Activated CD8-positive, alpha-beta memory T cell treated with anti-CD3 and anti-CD28 coated beads, Interleukin-2, amount 50 U/mL, for 48 hours (primary cell): ENCODE results near the gene CAPN12.

Experiments used
- DNase-seq: peaks from one replicate; pipeline ENCODE4 v3.0.0-alpha.2; 2020

The CAPN12 gene

DNA sequence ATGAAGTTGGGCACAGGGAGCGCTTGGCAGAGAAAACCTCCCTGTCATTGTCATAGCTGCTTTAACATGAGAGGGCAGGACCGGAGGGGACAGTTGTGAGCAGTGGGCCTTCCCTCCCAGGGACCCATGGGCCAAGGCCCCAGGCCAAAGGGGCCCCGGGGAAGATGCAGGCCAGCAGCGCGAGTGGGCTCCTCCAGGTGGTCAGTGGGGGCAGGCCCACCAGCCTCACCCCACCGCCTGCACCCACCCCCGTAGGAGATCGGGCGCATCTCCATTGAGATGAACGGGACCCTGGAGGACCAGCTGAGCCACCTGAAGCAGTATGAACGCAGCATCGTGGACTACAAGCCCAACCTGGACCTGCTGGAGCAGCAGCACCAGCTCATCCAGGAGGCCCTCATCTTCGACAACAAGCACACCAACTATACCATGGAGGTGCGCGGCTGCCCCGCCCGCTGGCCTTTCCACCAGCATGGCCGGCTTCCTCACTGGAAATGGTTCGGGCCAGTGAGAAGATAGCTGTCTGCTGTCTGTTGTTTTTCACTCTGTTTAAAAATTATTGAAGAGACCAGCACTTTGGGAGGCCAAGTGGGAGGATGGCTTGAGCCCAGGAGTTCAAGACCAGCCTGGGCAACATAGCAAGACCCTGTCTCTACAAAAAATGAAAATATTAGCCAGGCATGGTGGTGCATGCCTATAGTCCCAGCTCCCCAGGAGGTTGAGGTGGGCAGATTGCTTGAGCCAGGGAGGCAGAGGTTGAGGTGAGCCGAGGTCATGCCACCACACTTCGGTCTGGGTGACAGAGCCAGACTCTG, 18.6 kb downstream of the CAPN12 start:
- DNase-seq: no peak

DNA sequence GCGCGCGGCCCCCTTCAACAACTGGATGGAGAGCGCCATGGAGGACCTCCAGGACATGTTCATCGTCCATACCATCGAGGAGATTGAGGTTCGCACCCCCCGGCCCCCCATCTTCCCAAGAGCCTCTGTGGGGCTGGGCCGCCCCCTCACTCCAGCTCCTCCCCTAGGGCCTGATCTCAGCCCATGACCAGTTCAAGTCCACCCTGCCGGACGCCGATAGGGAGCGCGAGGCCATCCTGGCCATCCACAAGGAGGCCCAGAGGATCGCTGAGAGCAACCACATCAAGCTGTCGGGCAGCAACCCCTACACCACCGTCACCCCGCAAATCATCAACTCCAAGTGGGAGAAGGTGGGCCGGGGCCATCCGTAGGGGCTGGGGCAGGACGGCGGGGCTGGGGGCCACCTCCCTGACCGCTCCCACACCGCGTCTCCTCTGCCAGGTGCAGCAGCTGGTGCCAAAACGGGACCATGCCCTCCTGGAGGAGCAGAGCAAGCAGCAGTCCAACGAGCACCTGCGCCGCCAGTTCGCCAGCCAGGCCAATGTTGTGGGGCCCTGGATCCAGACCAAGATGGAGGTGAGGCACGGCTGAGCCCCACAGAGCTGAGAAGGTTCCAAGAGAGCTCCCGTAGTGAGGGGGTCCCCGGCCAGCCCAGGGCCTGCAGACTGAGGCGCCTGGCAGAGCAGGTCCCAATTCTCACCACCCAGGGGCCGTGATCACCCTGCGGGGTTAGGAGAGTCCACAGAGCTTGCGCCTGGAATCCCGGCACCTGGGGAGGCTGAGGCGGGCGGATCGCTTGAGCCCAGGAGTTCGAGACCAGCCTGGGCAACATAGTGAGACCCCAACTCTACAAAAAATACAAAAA, 20.1 kb downstream of the CAPN12 start:
- DNase-seq: no peak

DNA sequence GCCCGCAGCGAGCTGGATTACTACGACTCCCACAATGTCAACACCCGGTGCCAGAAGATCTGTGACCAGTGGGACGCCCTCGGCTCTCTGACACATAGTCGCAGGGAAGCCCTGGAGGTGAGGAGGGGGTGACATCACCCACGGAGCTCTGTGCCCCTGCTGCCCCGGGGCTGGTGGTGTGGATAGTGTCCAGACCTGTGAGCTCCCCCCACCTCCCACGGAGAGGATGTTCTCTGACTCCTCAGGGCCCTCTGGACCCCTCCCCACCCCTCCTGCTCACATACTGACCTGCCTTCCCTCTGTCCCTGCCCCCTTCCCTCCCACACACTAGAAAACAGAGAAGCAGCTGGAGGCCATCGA, 20.7 kb downstream of the CAPN12 start:
- DNase-seq: no peak

DNA sequence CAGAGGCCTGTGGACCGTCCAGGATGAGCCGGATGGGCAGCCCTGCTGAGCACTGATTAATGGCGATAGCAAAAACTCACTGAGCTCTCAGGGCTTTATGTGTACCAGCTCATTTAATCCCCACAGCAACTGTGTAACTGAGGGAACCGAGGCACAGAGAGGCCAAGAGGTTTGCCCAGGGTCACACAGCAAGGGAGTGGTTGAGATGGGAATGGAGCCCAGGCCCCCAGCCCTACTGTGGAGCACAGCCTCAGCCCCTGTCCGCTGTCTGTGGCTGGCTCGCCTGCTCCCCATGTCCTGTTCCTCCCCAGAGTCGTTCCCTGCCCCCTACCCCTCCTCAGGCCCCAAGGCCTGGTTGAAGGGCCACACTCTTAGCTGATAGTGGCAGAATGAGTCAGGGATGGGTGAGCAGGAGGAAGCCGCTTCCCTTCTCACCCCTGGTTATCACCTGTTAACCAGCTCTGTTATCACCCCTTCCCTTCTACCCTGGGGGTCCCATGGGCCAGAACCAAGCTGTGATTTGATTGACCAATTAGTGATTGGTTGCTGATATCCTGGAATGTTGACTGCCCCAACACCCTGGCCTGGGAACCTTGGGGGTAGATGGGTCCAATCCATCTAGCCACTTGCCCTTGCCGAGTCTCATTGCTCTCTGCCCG, 21.2 kb downstream of the CAPN12 start:
- no peak for DNase-seq

DNA sequence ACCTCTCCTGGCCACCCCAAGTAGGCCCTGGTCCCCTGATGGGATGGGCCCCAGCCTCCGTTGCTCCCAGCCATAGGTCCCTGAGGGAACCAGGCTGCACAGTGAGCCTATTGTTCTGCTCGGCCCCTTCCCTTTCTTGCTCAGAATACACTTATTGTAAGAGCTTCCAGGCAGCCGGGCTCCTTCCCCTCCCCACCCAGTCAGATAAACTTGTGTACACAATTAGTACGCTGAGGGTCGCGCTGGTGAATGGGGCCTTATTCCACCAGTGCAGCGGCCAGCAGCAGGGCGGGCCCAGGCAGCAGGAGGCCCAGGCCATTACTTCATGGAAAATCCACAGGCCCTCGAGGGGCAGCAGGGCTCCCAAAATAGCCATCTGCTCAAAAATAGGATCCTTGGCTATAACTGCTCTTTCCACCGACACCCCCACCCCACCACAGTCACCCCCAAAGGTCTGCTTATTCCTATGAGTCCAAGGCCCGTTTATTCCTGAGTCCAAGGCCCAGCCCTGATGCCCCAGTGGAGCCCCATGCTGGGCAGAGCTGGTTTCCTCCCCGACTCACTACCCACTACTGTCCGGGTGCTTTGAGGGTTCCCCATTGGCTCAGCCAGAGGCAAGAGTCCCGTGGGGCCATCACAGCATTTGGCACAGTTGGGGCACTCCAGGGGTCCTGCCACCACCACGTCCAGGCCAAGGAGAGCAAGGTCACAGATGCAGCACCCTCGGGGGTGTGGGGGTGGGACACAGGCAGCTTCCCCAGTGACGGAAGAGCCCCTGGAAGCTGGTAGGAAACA, 22.1 kb downstream of the CAPN12 start:
- DNase-seq: no peak

DNA sequence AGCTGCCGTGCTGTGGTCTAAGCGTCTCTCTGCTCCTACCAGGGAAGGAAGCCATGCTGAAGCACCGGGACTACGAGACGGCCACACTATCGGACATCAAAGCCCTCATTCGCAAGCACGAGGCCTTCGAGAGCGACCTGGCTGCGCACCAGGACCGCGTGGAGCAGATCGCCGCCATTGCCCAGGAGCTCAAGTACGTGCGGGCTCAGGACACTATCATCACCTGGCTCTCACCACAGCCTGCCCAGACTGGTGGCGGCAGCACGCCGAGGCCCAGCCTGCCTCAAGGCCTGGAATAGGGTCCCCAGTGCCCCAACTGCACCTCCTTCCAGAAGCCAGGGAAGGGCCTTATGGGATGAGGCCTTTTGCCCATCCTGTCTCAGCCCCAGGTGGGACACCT, 22.8 kb downstream of the CAPN12 start:
- DNase-seq: no peak

DNA sequence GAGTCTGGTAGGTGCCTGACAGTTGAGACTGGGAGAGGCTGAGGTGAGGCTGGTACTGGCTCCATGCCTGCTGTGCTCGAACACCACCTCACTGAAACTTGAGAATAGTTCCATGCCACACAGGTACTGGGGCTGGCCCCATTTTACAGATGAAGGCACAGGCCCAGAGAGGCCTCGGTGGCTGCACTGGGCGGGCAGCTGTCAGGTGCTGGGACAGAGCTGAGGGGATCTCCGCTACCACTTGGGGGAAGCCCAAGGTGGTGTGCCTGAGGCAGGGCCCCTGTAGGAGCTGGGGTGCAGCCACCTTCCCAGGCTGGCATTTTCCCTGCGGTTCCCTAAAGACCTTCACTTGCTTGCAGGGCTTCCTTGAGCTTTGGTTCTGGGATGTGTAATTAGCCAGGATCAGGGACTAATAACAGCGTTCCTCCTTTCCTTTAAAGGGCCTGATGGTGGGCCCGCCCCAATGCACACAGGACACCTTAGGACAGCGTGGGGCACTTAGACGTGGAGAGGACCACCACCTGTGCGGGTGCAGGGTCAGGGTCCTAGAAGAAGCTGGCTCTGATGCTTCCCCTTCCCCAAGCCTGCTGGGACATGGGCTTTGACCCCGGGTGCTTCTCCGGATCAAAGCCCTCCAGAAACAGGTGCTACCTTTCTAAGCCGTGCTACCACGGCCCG, 23.6 kb downstream of the CAPN12 start:
- DNase-seq: no peak

DNA sequence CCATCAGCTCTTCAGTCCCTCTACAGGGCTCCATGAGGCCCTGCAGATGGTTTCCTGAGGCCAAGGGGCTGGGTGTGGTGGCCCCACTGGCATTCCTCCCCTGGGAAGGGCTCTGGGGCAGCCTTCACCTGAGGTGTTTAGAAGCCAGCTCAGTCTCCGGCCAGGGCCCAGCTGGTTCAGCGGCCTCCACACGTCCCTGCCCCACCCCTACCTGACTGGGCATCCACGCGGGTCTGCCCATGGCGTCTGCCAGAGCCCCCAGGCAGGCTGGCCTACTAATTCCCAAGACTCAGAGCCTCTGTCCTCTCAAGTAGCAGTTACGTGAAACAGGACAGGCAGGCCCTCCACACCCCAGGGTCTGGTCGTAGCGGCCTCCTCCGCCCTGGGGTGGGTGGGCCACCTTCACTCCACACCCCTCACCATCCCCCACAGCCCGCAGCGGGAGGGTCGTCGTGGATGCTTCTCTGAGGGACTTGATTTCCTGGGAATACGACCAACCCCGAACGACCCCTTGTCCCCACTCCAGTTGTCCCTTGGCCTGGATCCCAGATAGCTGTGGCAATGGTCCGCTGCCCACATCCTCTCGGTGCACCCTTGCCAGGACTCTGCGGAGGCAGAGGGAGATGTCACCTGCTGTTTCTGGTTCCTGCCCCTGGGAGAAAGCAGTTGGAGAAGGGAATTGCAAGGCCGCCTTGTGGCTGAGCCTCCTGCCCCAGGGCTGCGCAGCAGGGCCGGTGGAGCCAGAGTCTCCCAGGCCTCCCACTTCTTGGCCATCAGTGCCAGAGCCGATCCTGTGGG, 24.3 kb downstream of the CAPN12 start:
- DNase-seq: no peak

DNA sequence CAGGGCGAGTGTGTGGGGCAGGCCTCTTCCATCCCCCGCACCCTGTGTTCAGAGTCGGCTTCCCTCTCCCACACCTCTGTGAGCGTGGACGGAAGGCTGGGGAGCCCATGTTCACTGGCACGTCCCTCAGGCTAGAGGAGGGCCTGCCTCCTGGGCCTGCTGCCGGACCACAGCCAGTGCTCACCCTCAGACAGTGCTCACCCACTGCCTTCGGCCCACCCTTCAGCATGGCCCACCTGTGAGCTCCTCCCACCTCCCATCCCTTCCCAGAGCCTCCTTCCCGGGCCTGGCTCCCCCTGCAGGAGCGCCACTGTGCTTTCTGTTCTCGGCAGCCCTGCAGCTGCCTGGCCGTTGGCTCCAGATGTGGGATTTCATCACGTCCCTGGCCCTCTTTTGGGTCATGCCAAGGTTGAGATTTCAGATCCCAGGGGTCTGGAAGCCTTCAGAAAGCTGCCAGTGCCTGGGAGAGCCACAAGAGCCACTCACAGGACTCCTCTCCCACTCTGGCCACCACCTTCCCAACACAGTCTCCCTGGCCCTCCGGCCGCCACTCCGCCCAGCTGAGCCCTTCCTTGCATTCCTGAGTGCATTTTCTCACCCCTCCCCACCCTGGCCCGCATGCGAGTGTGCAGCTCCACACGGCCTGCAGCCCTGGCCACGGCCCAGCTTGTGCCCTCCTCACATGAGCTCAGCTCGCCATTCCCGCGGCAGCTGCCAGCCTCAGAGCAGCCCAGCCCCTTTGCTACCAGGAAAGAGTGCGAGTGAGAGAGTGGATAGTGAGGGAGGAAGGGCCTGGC, 25.3 kb downstream of the CAPN12 start:
- no peak for DNase-seq

DNA sequence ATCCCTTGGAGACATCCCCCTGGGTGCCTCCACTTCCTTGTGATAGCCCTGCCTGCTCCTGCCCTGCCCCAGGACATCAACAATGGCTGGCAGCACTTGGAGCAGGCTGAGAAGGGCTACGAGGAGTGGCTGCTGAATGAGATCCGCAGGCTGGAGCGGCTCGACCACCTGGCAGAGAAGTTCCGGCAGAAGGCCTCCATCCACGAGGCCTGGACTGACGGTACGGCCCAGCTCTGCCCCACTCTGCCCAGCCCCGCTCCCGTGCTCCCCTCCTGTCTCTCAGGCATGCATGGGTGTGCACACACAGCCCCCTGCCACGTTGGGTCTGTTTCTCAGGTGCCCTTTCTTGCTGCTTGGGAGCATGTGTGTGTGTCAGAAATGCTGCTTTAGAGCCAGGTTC, 26.4 kb downstream of the CAPN12 start:
- no peak for DNase-seq

DNA sequence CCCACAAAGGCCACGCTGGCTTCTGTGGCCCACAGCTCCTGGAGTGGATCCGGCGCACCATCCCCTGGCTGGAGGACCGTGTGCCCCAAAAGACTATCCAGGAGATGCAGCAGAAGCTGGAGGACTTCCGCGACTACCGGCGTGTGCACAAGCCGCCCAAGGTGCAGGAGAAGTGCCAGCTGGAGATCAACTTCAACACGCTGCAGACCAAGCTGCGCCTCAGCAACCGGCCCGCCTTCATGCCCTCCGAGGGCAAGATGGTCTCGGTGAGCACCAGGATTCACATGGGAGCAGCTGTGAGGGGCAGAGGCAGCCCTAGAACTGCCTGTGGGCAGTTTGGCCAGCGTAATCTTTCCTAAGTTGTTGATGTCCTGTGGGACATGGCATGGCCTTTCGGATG, 27.2 kb downstream of the CAPN12 start:
- no peak for DNase-seq

DNA sequence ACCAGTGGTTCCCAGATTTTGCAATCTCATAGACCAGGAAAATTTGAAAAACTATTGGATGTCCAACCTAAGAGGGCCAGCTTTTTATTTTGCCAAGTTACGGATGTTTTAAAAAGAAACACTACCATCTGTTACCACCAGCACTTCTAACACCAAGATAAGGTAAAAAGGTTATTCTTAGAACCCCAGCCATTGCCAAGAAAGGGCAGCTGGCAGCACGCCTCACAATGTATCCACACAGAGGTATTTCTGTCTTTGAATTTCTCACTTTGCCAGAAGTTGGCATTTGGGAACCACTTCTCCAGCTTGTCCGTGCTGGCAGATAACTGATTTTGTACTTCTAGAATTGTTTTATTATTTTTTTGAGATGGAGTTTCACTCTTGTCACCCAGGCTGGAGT, 28.7 kb downstream of the CAPN12 start:
- DNase-seq: no peak

DNA sequence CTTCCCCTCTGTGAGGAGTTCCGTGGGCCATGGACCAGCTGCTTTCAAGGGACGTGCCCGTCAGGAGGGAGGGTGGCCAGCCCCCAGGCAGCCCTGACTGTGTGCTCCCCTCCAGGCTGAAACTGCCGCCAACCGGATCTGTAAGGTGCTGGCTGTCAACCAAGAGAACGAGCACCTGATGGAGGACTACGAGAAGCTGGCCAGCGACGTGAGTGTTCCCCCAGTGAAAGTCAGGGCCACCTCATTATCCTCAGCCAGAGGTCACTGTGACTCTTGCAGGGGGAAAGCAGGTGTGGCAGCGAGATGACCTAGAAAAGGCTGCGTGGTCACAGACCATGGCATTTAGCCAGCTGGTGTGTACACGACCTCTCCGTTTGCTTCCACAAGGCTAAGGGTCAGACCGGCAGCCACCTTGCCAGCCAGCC, 29.9 kb downstream of the CAPN12 start:
- no peak for DNase-seq

DNA sequence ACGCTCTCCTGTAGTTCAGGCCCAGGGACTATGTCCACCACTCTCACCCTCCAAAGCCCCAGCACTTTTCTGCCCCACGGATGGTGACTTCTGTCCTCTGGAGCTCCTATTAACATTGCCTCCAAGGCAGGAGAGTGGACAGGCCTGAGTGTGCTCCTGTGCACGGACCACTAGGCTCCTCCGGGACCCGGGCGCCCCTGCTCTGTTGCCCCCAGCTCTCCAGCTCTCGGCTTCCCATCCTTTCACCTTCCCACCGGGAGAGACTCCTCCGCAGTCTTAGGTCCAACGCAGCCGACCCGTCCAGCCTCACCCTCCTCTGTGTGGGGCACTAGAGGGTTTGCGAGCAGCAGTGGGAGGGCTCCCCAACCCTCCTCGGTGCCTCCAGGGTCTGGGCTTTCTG, 30.4 kb downstream of the CAPN12 start:
- no peak for DNase-seq

DNA sequence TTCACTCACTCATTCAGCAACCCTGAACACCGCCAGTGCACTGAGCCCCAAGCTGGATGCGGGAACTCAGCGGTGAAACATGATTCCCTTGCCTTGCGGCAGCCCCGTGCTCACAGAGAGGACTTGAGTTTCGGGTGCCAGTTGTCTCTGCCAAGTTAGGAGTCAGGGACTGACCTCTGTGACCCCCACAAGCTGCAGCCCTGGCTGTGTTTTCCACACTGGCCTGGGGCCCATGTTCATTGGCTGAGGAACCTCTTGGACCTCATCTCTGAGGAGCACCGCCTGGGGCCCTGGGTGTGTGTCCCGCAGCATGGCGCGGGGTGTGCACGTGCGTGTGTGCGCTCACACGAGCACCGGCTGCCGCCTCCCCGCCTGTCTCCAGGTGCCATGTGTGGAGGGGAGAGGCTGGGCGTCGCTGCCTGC, 31.0 kb downstream of the CAPN12 start:
- no peak for DNase-seq

DNA sequence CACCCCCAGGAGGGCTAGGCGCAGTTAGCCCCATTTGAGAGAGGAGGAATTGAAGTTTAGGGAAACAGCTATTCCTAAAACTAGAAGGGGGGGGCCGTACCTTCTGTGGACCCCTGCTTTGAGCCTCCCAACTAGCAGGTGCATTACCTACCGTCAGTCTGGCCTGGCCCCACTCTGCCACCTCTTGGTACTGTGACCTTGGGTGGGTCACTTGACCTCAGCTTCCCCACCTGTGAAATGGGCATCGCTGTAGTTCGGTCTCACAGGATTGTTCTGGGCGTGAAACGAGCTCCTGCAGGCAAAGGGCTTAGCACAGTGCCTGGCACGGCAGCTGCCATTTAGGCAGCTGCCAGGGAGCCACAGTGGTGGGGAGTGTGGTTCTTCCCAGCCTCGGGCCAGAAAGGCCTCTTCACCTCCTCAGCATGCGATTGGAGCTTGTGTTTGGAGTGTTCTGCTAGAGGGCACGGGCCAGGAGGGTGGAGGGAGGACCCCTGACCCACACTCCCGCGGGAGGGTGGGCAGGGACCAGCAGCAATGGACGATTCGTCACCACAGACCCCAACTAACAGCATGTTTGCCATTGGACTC, 32.0 kb downstream of the CAPN12 start:
- DNase-seq: no peak

DNA sequence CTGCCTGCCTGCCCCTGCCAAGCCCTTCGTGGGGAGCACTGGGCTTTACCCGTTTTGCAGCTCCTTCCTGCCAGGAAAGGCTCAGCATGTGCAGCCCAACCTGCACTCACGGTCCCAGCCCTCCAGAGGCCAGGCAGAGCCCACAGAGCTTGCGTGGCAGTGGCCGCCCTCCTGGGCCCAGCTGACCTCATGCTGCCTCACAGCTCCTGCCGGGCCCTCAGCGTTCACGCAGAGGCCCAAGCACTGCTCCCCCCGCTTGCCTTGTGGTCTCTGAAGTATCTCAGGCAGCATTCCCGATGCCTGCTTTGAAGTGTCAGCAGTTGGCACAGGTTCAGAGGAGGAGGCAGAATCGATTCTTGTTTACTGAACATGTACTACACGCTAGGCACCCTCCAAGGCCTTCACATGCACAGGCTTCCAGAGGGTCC, 32.5 kb downstream of the CAPN12 start:
- DNase-seq: no peak

DNA sequence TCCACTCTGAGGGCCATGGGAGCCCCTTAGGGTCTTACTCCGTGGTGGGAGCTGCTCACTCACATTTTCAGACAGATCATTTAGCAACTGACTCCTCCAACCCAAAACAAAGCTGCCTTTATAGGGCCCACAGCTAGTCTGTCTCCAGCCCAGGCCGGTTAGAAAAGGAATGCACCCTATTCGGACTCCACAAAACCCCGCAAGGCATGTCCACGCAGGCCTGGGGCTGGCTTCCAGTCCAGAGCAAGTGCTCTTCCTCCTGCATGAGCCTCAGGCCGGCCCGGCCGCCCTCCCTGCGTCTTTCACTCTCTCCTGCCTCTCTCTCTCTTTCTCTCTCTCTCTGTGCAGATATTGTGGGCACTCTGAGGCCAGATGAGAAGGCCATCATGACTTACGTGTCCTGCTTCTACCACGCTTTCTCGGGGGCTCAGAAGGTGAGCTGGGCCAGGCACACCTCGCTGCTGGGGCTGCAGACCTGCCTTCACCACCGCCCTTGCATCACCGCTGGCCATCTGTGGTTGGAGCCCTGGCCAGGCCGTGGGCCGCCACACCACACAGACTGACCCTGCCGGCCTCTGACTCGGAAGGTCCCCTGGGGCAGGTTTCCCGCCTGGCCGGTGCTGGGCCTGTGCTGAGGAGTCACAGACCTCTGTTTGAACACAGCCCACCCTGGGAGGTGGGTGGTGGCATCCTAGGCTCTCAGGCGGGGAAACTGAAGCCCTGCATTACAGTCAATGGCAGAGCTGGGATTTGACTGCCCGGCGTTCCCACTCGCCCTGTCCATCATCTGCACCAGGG, 33.1 kb downstream of the CAPN12 start:
- DNase-seq: no peak

DNA sequence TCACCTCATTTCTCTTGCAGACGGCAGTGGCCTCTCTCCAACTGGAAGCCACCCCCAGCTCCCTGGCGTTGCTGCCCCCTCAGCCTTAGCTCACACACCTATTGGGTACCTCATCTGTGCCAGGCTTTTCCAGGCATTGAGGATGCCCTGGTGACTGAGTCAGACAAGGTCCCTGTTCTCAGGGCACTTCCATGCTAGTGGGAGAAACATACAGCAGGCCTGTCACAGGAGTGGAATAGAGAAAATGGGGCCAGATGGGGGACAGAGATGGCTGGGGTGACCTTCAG, 33.9 kb downstream of the CAPN12 start:
- DNase-seq: no peak
